GM12878 (cell line): ENCODE measurements around the gene GABPB2. TPM values are rescaled to one million over a fixed set of nuclear protein-coding genes. Genes with fewer than 3 reads are reported as not detected.
A peak's percentile ranks its signal among the peaks of the same experiment; 100 is the strongest.

Experiments
- CUX1 ChIP-seq: IDR thresholded peaks from 2 replicates; pipeline ENCODE4 v1.6.1; 2012; ENCODE audit warnings: improper control_type of control experiment, low read depth, low read length; ENCODE audit not compliant: insufficient replicate concordance
- HDAC6 ChIP-seq: fragments of 200-600 bp; sonication (generic); IDR thresholded peaks from one replicate; pipeline ENCODE4 v1.8.0; 2017; ENCODE audit warnings: antibody characterized with exemption; ENCODE audit not compliant: unreplicated experiment
- RAD21 ChIP-seq: IDR thresholded peaks from 2 replicates; pipeline ENCODE4 v1.6.1; 2011; ENCODE audit warnings: mild to moderate bottlenecking, low read depth, low read length, moderate library complexity; ENCODE audit not compliant: insufficient read depth
- ZNF384 ChIP-seq: IDR thresholded peaks from 2 replicates; pipeline ENCODE4 v1.6.1; 2012; ENCODE audit warnings: low read depth, mild to moderate bottlenecking, low read length, improper control_type of control experiment, borderline replicate concordance
- polyA plus RNA-seq, 11 experiments: library from polyadenylated mRNA; depleted of rRNA in 4 of 11; unstranded in 6 of 11; stranded (reverse) in 5 of 11; fragments of >200 nt; fragmentation: Nextera tagmentation in 4 of 11; fragmentation: Illumina TruSeq in 1 of 11; extraction: Ambion mirVana in 4 of 11; extraction: Trizol in 1 of 11; gene quantifications; 1 replicate in 1 of 11; 2 replicates in 10 of 11; pipeline versions ENCODE4 v1.2.1 to v1.2.3, GENCODE V29; 2011 to 2016; ENCODE audit warnings: inconsistent platforms in 2 of 11, missing spikeins in 2 of 11, low read depth in 1 of 11
- total RNA-seq, 4 experiments: library from RNA; depleted of rRNA in 3 of 4; stranded (reverse); fragments of >200 nt in 3 of 4; fragmentation: Illumina TruSeq in 1 of 4; extraction: Trizol in 1 of 4; gene quantifications; 2 replicates each; pipeline versions ENCODE4 v1.2.1 to v1.2.3, GENCODE V29; 2013 to 2021

The GABPB2 gene
- total and polyA plus RNA-seq, 10 of the 15 experiments (the other 5 are each of a cell fraction or from before 2014, with no cell fraction given): 2.3 to 10.5 (median 6.9) TPM

GRCh38 chr1:151070474-151071276, at the start of gene GABPB2 (continued):
- no peak for TF ChIP-seq HDAC6
- no peak for TF ChIP-seq CUX1
- TF ChIP-seq RAD21: peak; percentile 29; the same call in 1 of the 2 replicates
- TF ChIP-seq ZNF384: peak; percentile 5; the same call in 1 of the 2 replicates
